DMS53 treated with DMSO at 0.1 percent for 48 hours (cell line): Measurements from ENCODE around the gene GFAP.

ENCODE experiments used
- DNase-seq: peaks from one replicate; lab custom pipeline; 2025; ENCODE audit not compliant: unreplicated experiment; lab: John Stamatoyannopoulos, UW

The GFAP gene

GRCh38 chr17:44867841-44868240, 47.5 kb downstream of the GFAP start:
- no peak for DNase-seq

- no peak for DNase-seq
Measured at GRCh38 chr17:44865931-44866330, 49.4 kb downstream of the GFAP start.

DNA sequence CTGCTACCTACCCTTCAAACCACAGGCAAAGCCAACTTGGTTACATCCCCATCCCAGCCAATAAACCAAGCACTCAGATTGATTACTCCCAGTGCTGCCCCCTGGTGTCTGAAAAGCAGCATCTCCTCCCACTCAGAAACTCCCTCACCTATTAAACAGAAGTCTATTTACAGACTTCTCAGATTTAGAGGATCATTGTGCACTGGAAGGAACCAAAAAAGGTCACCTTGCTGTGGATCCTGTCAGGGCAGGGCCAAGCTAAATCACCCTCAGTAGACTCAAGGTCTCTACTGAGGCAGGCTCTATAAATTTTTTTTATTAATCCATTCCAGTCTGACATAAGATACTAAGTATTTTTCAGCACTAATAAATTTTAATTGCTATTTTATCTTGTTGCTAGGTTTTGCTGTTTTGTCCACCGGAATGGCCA, 50.1 kb downstream of the GFAP start:
- peak; percentile 78 for DNase-seq

DNA sequence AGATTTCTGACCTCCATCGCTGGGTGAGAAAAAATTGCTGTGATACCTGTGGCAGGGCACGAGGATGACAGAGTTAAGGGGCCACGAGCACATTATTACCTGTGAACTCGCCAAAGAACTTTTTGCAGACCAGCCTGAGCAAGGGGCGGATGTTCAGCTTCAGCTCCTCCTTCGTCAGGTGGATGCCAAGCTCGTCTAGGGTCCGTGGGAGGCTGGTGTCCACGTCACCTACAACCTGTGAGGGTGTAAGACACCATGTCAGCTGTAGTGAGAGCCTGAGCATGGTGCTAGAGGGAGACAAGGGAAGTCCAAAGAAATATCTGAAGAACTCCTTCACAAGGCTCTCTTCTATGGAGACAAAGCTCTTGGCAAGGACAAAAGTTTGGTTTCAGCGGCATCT, 50.5 kb downstream of the GFAP start:
- no peak for DNase-seq

GRCh38 chr17:44863061-44863918, 52.0 kb downstream of the GFAP start:
- no peak for DNase-seq

DNA sequence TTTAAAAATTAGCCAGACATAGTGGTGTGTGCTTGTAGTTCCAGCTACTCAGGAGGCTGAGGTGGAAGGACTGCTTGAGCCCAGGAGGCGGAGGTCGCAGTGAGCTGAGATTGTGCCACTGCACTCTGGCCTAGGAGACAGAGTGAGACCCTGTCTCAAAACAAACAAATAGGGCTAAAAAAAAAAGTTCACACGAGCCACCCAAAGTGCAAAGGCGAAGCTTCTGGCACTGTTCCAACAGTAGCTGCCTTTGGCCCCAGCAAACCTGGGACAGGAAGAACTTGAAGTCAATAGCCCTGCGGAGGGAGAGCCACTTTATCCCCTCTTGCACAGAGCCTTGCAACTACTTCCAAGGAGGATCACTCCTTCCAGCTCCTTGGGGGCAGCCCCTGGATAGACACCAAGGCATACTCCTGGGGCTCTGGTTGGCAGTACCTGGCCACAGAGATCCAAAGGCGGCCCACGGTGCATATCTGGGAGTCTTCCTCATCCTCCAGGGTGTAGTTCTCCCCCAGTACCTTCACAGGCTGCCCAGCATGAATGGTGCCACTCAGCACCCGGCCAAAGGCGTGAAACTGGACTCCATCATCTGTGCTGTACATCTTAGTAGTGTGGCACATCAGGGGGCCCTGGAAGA, 52.9 kb downstream of the GFAP start:
- no peak for DNase-seq

GRCh38 chr17:44859701-44860100, 55.6 kb downstream of the GFAP start:
- DNase-seq, result no peak

DNA sequence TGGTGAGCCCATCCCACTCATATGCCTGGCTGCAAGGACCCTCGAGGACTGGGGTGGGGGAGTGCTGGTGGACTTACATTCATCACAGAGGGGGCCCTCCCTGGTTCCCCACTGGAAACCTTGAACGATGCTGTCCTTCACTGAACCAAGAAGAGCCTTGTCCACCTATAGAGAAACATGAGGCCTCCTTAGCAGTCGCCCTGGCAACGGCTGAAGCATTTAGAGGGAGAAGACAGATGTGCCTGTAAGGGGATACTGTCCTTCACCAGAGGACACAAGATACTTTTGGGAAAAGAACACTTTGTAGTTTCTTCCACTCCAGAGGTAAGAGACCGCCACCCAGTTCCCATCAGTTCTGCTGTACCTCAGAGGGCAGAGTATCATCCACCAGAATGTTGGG, 61.1 kb downstream of the GFAP start:
- no peak for DNase-seq
